Stimulated activated CD8-positive, alpha-beta memory T cell treated with anti-CD3 and anti-CD28 coated beads, Interleukin-4, amount 100 ng/mL, for 4 hours (primary cell): ENCODE results near the gene MRPL27.
A peak's percentile ranks its signal among the peaks of the same experiment; 100 is the strongest.

Source experiments
- DNase-seq, 2 donors: peaks; one replicate each; pipeline ENCODE4 v3.0.0-alpha.2; 2020; ENCODE audit warnings: low read depth in 2 of 2, low spot score in 1 of 2

Gene MRPL27

GRCh38 chr17:50361561-50362480 lies 11.2 kb downstream of the MRPL27 start:
- peak; percentile 26 to 39 for DNase-seq

GRCh38 chr17:50360486-50361115 lies 12.4 kb downstream of the MRPL27 start:
- DNase-seq: no peak

GRCh38 chr17:50359998-50360461 lies 13.0 kb downstream of the MRPL27 start:
- no peak for DNase-seq

- no peak for DNase-seq
Observed at GRCh38 chr17:50359005-50359699, 13.8 kb downstream of the MRPL27 start.

- DNase-seq: no peak
Observed at GRCh38 chr17:50358177-50358576, 14.8 kb downstream of the MRPL27 start.

GRCh38 chr17:50356892-50357510 lies 16.0 kb downstream of the MRPL27 start:
- DNase-seq: no peak

- DNase-seq: no peak
Observed at GRCh38 chr17:50356418-50356817, 16.6 kb downstream of the MRPL27 start.

- DNase-seq: no peak
Observed at GRCh38 chr17:50355701-50356341, 17.2 kb downstream of the MRPL27 start.

GRCh38 chr17:50355336-50355700 lies 17.7 kb downstream of the MRPL27 start:
- DNase-seq: no peak

GRCh38 chr17:50354776-50355175 lies 18.2 kb downstream of the MRPL27 start:
- DNase-seq: no peak

GRCh38 chr17:50354198-50354597 lies 18.8 kb downstream of the MRPL27 start:
- DNase-seq: no peak

GRCh38 chr17:50353600-50354195 lies 19.3 kb downstream of the MRPL27 start:
- DNase-seq: no peak

GRCh38 chr17:50352693-50353599 lies 20.0 kb downstream of the MRPL27 start:
- no peak for DNase-seq

GRCh38 chr17:50352072-50352692 lies 20.8 kb downstream of the MRPL27 start:
- DNase-seq: no peak

- DNase-seq: no peak
Observed at GRCh38 chr17:50350733-50351132, 22.3 kb downstream of the MRPL27 start.

- DNase-seq: no peak
Observed at GRCh38 chr17:50349243-50349600, 23.8 kb downstream of the MRPL27 start.

- no peak for DNase-seq
Observed at GRCh38 chr17:50348522-50349242, 24.3 kb downstream of the MRPL27 start.

- DNase-seq: no peak
Observed at GRCh38 chr17:50347894-50348291, 25.1 kb downstream of the MRPL27 start.
